C4-2B (cell line): Measurements from ENCODE around the gene RDH14.

ENCODE experiments used
- CTCF ChIP-seq: fragments of 450-650 bp; conservative IDR thresholded peaks from 2 replicates; pipeline ENCODE4 v1.5.1; 2017; ENCODE audit warnings: mild to moderate bottlenecking
- ZFX ChIP-seq: fragments of 450-650 bp; IDR thresholded peaks from 2 replicates; pipeline ENCODE4 v1.6.1; 2017

GRCh38 chr2:18522484-18523146, 37.8 kb downstream of the RDH14 start:
- no peak for TF ChIP-seq CTCF
- TF ChIP-seq ZFX, result no peak
